ENCODE measurements around the gene BEND7. TPM values are rescaled to one million over a fixed set of nuclear protein-coding genes. Genes with fewer than 3 reads are reported as not detected.
A peak's percentile ranks its signal among the peaks of the same experiment; 100 is the strongest.

The BEND7 gene
- polyA plus RNA-seq, 1 donor (not counting 4 experiments of a cell fraction or from before 2014, with no cell fraction given): 4.4 TPM

GRCh38 chr10:13520194-13520593, 8.6 kb downstream of the BEND7 start:
- Histone ChIP-seq H3K79me2 (ENCODE audit: control insufficient read depth, insufficient read depth, low read length) (no peaks in the 10 kb centered on the region), H2AFZ (ENCODE audit: control insufficient read depth, low read length) (no peak overlapping the region), H3K4me2 (ENCODE audit: control insufficient read depth, extremely low read depth, insufficient read depth, low read depth, low read length) (no peak overlapping the region), H3K9me3 (ENCODE audit: control insufficient read depth, low read depth, low read length) (no peaks in the 10 kb centered on the region), H3K36me3 (ENCODE audit: control insufficient read depth in 2 of 2, extremely low read depth in 1 of 2, insufficient read depth in 2 of 2, low read length in 2 of 2) (peaks cover 0 to 4% of the 10 kb centered on the region in 2 experiments), H3K9ac (ENCODE audit: control insufficient read depth, extremely low read depth, insufficient read depth, low read length) (no peak overlapping the region), H3K4me3 (ENCODE audit: control insufficient read depth in 2 of 3, extremely low read depth in 1 of 3, insufficient read depth in 2 of 3, low read depth in 1 of 3, low read length in 3 of 3) (no peak overlapping the region), H3K4me1 (ENCODE audit: control insufficient read depth, extremely low read depth, insufficient read depth, low read length) (no peaks in the 10 kb centered on the region), H4K20me1 (ENCODE audit: control insufficient read depth, extremely low read depth, insufficient read depth, low read length) (no peaks in the 10 kb centered on the region), H3K9me1 (ENCODE audit: control insufficient read depth, extremely low read depth, insufficient read depth, low read length) (no peaks in the 10 kb centered on the region), H3K27ac (ENCODE audit: control insufficient read depth, insufficient read depth, low read length) (no peak overlapping the region), H3K27me3 (ENCODE audit: control insufficient read depth, extremely low read depth, insufficient read depth, low read length) (no peaks in the 10 kb centered on the region)
- no peak for TF ChIP-seq CTCF (optimal IDR thresholded peaks at IDR 0.05 in 1 of 3, IDR thresholded peaks at IDR 0.05 in 1 of 3, conservative IDR thresholded peaks at IDR 0.05 in 1 of 3; ENCODE audit: extremely low read depth in 1 of 3, insufficient read depth in 2 of 3, low read length in 3 of 3)
- no peak for TF ChIP-seq EZH2 (IDR thresholded peaks at IDR 0.05; ENCODE audit: low read length)
- DNase-seq (ENCODE audit: low read depth, low spot score) (no peak), FAIRE-seq (no peak)
- dilution Hi-C loops (cut with MboI; ENCODE audit: extremely low pct_ligation_motif_present, low sequenced_read_pairs): no loop called here

- Histone ChIP-seq H3K4me2 (ENCODE audit: control insufficient read depth, extremely low read depth, insufficient read depth, low read depth, low read length) (no peak overlapping the region), H3K9ac (ENCODE audit: control insufficient read depth, extremely low read depth, insufficient read depth, low read length) (no peak overlapping the region), H3K4me1 (ENCODE audit: control insufficient read depth, extremely low read depth, insufficient read depth, low read length) (no peaks in the 10 kb centered on the region), H2AFZ (ENCODE audit: control insufficient read depth, low read length) (no peak overlapping the region), H3K4me3 (ENCODE audit: control insufficient read depth in 2 of 3, extremely low read depth in 1 of 3, insufficient read depth in 2 of 3, low read depth in 1 of 3, low read length in 3 of 3) (no peak overlapping the region), H3K27me3 (ENCODE audit: control insufficient read depth, extremely low read depth, insufficient read depth, low read length) (no peaks in the 10 kb centered on the region), H3K9me1 (ENCODE audit: control insufficient read depth, extremely low read depth, insufficient read depth, low read length) (no peaks in the 10 kb centered on the region), H3K9me3 (ENCODE audit: control insufficient read depth, low read depth, low read length) (no peaks in the 10 kb centered on the region), H3K27ac (ENCODE audit: control insufficient read depth, insufficient read depth, low read length) (no peak overlapping the region), H4K20me1 (ENCODE audit: control insufficient read depth, extremely low read depth, insufficient read depth, low read length) (no peaks in the 10 kb centered on the region), H3K36me3 (ENCODE audit: control insufficient read depth in 2 of 2, extremely low read depth in 1 of 2, insufficient read depth in 2 of 2, low read length in 2 of 2) (peaks cover 0 to 4% of the 10 kb centered on the region in 2 experiments), H3K79me2 (ENCODE audit: control insufficient read depth, insufficient read depth, low read length) (no peaks in the 10 kb centered on the region)
- TF ChIP-seq CTCF (optimal IDR thresholded peaks at IDR 0.05 in 1 of 3, IDR thresholded peaks at IDR 0.05 in 1 of 3, conservative IDR thresholded peaks at IDR 0.05 in 1 of 3; ENCODE audit: extremely low read depth in 1 of 3, insufficient read depth in 2 of 3, low read length in 3 of 3) (peak in 1 of 3 experiments; percentile 34), EZH2 (IDR thresholded peaks at IDR 0.05; ENCODE audit: low read length) (no peak)
- dilution Hi-C loops (cut with MboI; ENCODE audit: extremely low pct_ligation_motif_present, low sequenced_read_pairs): no loop called here
- FAIRE-seq (no peak), DNase-seq (ENCODE audit: low read depth, low spot score) (no peak)
Observed at GRCh38 chr10:13518076-13518692, 10.6 kb downstream of the BEND7 start.
